HepG2 (cell line): ENCODE data around the gene HK2. TPM values are rescaled to one million over a fixed set of nuclear protein-coding genes. Genes with fewer than 3 reads are reported as not detected.

ENCODE experiments used
- ARHGAP35 ChIP-seq: sonication (generic); formaldehyde crosslinking; IDR thresholded peaks from 2 replicates; pipeline ENCODE4 v1.9.0; 2022; ENCODE audit warnings: mild to moderate bottlenecking, inconsistent platforms, moderate library complexity, missing genetic modification reagents, borderline replicate concordance
- HCFC1 ChIP-seq: fragments of 150-350 bp; IDR thresholded peaks from 2 replicates; pipeline ENCODE4 v1.6.1; 2014; ENCODE audit warnings: low read depth, low read length
- KIAA2018 ChIP-seq: sonication (generic); formaldehyde crosslinking; IDR thresholded peaks from 2 replicates; pipeline ENCODE4 v1.5.0; 2020; ENCODE audit warnings: mild to moderate bottlenecking, missing genetic modification reagents, borderline replicate concordance
- MIER3 ChIP-seq: IDR thresholded peaks from 2 replicates; pipeline ENCODE4 v1.6.1; 2016; ENCODE audit warnings: missing compliant biosample characterization, borderline replicate concordance
- NR0B2 ChIP-seq: sonication (generic); formaldehyde crosslinking; IDR thresholded peaks from 2 replicates; pipeline ENCODE4 v1.4.0; 2020; ENCODE audit warnings: mild to moderate bottlenecking, missing genetic modification reagents
- PAWR ChIP-seq: sonication (generic); formaldehyde crosslinking; IDR thresholded peaks from 2 replicates; pipeline ENCODE4 v1.4.0; 2020; ENCODE audit warnings: missing genetic modification reagents, mild to moderate bottlenecking, borderline replicate concordance
- POLR2A ChIP-seq, 2 experiments: IDR thresholded peaks; 2 replicates each; pipeline ENCODE4 v1.6.1; 2011; ENCODE audit warnings: low read depth in 2 of 2, low read length in 2 of 2, mild to moderate bottlenecking in 1 of 2, moderate library complexity in 1 of 2; ENCODE audit not compliant: insufficient read depth in 1 of 2
- PPARG ChIP-seq: conservative IDR thresholded peaks from 2 replicates; pipeline ENCODE4 v1.6.1; 2016; ENCODE audit warnings: missing biosample characterization, missing genetic modification reagents
- RBM22 ChIP-seq: fragments of 200-400 bp; formaldehyde crosslinking; optimal IDR thresholded peaks from 2 replicates; pipeline ENCODE3; 2017; ENCODE audit warnings: mild to moderate bottlenecking, low read length, moderate library complexity
- RXRB ChIP-seq: IDR thresholded peaks from 2 replicates; pipeline ENCODE4 v1.6.1; 2016; ENCODE audit warnings: borderline replicate concordance, missing genetic modification reagents, missing compliant biosample characterization
- TCF7 ChIP-seq: sonication (generic); IDR thresholded peaks from 2 replicates; pipeline ENCODE4 v1.6.1; 2016; ENCODE audit warnings: antibody characterized with exemption, low read depth
- TFDP1 ChIP-seq: IDR thresholded peaks from 2 replicates; pipeline ENCODE4 v1.6.1; 2016; ENCODE audit warnings: missing compliant biosample characterization, missing genetic modification reagents, borderline replicate concordance
- ZNF44 ChIP-seq: sonication (generic); formaldehyde crosslinking; IDR thresholded peaks from 2 replicates; pipeline ENCODE4 v1.5.1; 2020; ENCODE audit warnings: mild to moderate bottlenecking, missing genetic modification reagents
- ZNF605 ChIP-seq: sonication (generic); formaldehyde crosslinking; IDR thresholded peaks from 2 replicates; pipeline ENCODE4 v1.8.0; 2022; ENCODE audit warnings: mild to moderate bottlenecking, missing genetic modification reagents
- ZNF607 ChIP-seq: sonication (generic); formaldehyde crosslinking; IDR thresholded peaks from 2 replicates; pipeline ENCODE4 v1.5.1; 2020; ENCODE audit warnings: missing genetic modification reagents, mild to moderate bottlenecking, borderline replicate concordance
- ZNF619 ChIP-seq: sonication (generic); formaldehyde crosslinking; IDR thresholded peaks from 2 replicates; pipeline ENCODE4 v1.4.0; 2020; ENCODE audit warnings: mild to moderate bottlenecking, missing genetic modification reagents
- ZNF749 ChIP-seq: sonication (generic); formaldehyde crosslinking; IDR thresholded peaks from 2 replicates; pipeline ENCODE4 v1.8.0; 2022; ENCODE audit warnings: mild to moderate bottlenecking, missing genetic modification reagents, moderate library complexity, borderline replicate concordance
- ZSCAN20 ChIP-seq: sonication (generic); formaldehyde crosslinking; IDR thresholded peaks from 2 replicates; pipeline ENCODE4 v1.4.0; 2020; ENCODE audit warnings: missing genetic modification reagents, mild to moderate bottlenecking, borderline replicate concordance
- polyA plus RNA-seq, 8 experiments: library from polyadenylated mRNA; depleted of rRNA in 3 of 8; stranded (reverse) in 7 of 8; unstranded in 1 of 8; fragments of >200 nt; fragmentation: Illumina TruSeq in 4 of 8; extraction: Trizol in 4 of 8; gene quantifications; 2 replicates each; pipeline versions ENCODE4 v1.2.1 to v1.2.3, GENCODE V29; 2011 to 2016; ENCODE audit warnings: low read depth in 4 of 8, missing spikeins in 1 of 8, mixed read lengths in 1 of 8; ENCODE audit not compliant: insufficient read depth in 1 of 8
- total RNA-seq, 5 experiments: library from RNA; depleted of rRNA; stranded (reverse); fragments of >200 nt; fragmentation: Illumina TruSeq; extraction: Trizol; gene quantifications; 2 replicates each; pipeline ENCODE4 v1.2.3, GENCODE V29; 2016; ENCODE audit warnings: low read depth in 1 of 5

The HK2 gene
- total and polyA plus RNA-seq, 2 of the 13 experiments (the other 11 are each of a cell fraction or from before 2014, with no cell fraction given), result 13.2 to 101 TPM

GRCh38 chr2:74865770-74866674 is 32.1 kb downstream of the HK2 start (continued):
- TF ChIP-seq PPARG (CRISPR knock-in tag) (peak; percentile 68; the same call in 1 of the 2 replicates), TCF7 (no peak), MIER3 (0 out of 2 replicates have a peak, but pooled peaks have one; percentile 21), ZSCAN20 (CRISPR knock-in tag) (no peak), ZNF44 (CRISPR knock-in tag) (no peak), ZNF607 (CRISPR knock-in tag) (no peak), PAWR (CRISPR knock-in tag) (no peak), ARHGAP35 (CRISPR knock-in tag) (no peak), ZNF619 (0 out of 2 replicates have a peak, but pooled peaks have one; percentile 8), NR0B2 (no peak), RBM22 (peak; percentile 83), ZNF605 (CRISPR knock-in tag) (no peak), POLR2A (IDR thresholded peaks at IDR 0.05; ENCODE audit: insufficient read depth in 1 of 2, low read depth in 2 of 2, low read length in 2 of 2) (0 out of 4 replicates have a peak, but pooled peaks of 1 of the 2 experiments have one; percentile 34), KIAA2018 (CRISPR knock-in tag) (no peak), ZNF749 (CRISPR knock-in tag) (no peak), TFDP1 (no peak), RXRB (CRISPR knock-in tag) (no peak), HCFC1 (no peak)
